Right lobe of liver (tissue), 6 donors: ENCODE measurements around the gene DDX47. TPM values are rescaled to one million over a fixed set of nuclear protein-coding genes. Genes with fewer than 3 reads are reported as not detected.

Source experiments
- ATAC-seq, 4 donors: fragments of 200-7000 bp; cut with Tn5 transposase; one replicate each; pipeline ENCODE4 v1.9.1; 2020; ENCODE audit warnings: mild to moderate bottlenecking in 4 of 4, moderate library complexity in 4 of 4
- DNase-seq, 3 donors: peaks; one replicate each; pipeline ENCODE4 v3.0.0-alpha.2; 2020
- H3K27ac ChIP-seq, 3 donors: fragments of 200-600 bp; one replicate each; pipeline ENCODE4 v1.8.0; 2022
- H3K27me3 ChIP-seq, 2 donors: fragments of 200-600 bp; one replicate each; pipeline ENCODE4 v1.8.0; 2022
- H3K36me3 ChIP-seq, 4 donors: fragments of 200-600 bp; sonication (generic) in 1 of 4; one replicate each; pipeline versions ENCODE4 v1.5.1 to v1.8.0; 2017 to 2022; ENCODE audit warnings: control low read depth in 1 of 4
- H3K4me1 ChIP-seq, 4 donors: fragments of 200-600 bp; sonication (generic) in 1 of 4; one replicate each; pipeline versions ENCODE4 v1.5.1 to v1.8.0; 2017 to 2022; ENCODE audit warnings: control low read depth in 1 of 4
- H3K4me3 ChIP-seq, 3 donors: fragments of 200-600 bp; one replicate each; pipeline ENCODE4 v1.8.0; 2022
- H3K9me3 ChIP-seq, 4 donors: fragments of 200-600 bp; sonication (generic) in 1 of 4; one replicate each; pipeline versions ENCODE4 v1.5.1 to v1.8.0; 2017 to 2022; ENCODE audit warnings: control low read depth in 1 of 4
- CTCF ChIP-seq, 4 donors: fragments of 200-600 bp in 3 of 4; fragments of 450-650 bp in 1 of 4; IDR thresholded peaks; one replicate each; pipeline versions ENCODE4 v1.5.1 to v1.8.0; 2016 to 2022; ENCODE audit warnings: antibody characterized with exemption in 4 of 4, mild to moderate bottlenecking in 2 of 4
- POLR2A ChIP-seq: fragments of 450-650 bp; IDR thresholded peaks from one replicate; pipeline ENCODE4 v1.6.1; 2017; ENCODE audit warnings: antibody characterized with exemption, mild to moderate bottlenecking
- WGBS: methylation state at CpG from one replicate; pipeline ENCODE4 v1.1.6; 2018; ENCODE audit warnings: low coverage, low lambda C conversion rate; ENCODE audit not compliant: insufficient coverage; ENCODE audit errors: missing lambda C conversion rate; 5-methylcytosine and 5-hydroxymethylcytosine counted together
- intact Hi-C, 2 donors: fragments of 100-400 bp; cut with DNase I; formaldehyde crosslinking; loops; one replicate each; pipeline versions ENCODE4 v1.11.2 to v1.14.1; 2022
- total RNA-seq, 6 experiments: library from RNA; depleted of rRNA in 2 of 6; stranded (reverse); fragments of >200 nt in 2 of 6; fragmentation: NEBNext Ultra II Directional in 3 of 6; extraction: Animal tissue kit (Norgen Biotek cat#: 25700) in 3 of 6; gene quantifications; one replicate each; pipeline versions ENCODE4 v1.1.0 to v1.2.4, GENCODE V29; 2016 to 2023
- donor health status: DM: no; HTN: yes; CAD: no.
- donor health status: DM: no; HTN: no; CAD: no.
- donor health status: DM: no; HTN: no; CAD: no.
- donor health status: DM: no; HTN: yes; CAD: no.
- donor health status: DM: no; HTN: yes; CAD: no.

The DDX47 gene
- total RNA-seq, 6 experiments from 2014 or later = 23.8 to 30.2 (median 25.3) TPM

- Histone ChIP-seq H3K27ac (no peak overlapping the region), H3K36me3 (no peaks in the 10 kb centered on the region), H3K4me3 (no peak overlapping the region), H3K4me1 (peaks cover 0 to 6% (median 4%) of the 10 kb centered on the region in 4 donors), H3K9me3 (no peaks in the 10 kb centered on the region), H3K27me3 (no peaks in the 10 kb centered on the region)
- intact Hi-C loops = no loop called here
- WGBS = 96% methylated on average over 5 of the region's 6 CpGs
- TF ChIP-seq POLR2A (no peak), CTCF (IDR thresholded peaks at IDR 0.05) (no peak)
- ATAC-seq (no peak), DNase-seq (no peak)
These were observed 20.7 kb upstream of the DDX47 start for GRCh38 chr12:12792421-12792820.

- Histone ChIP-seq H3K27ac (no peak overlapping the region), H3K27me3 (no peaks in the 10 kb centered on the region), H3K36me3 (no peaks in the 10 kb centered on the region), H3K9me3 (no peaks in the 10 kb centered on the region), H3K4me1 (no peaks in the 10 kb centered on the region), H3K4me3 (no peak overlapping the region)
- TF ChIP-seq POLR2A (no peak), CTCF (IDR thresholded peaks at IDR 0.05) (no peak)
- intact Hi-C loops = no loop called here
- DNase-seq = no peak
- ATAC-seq = no peak
- 40% methylated on average over 1 of the region's 2 CpGs for WGBS
These were observed 18.5 kb upstream of the DDX47 start for GRCh38 chr12:12794686-12795085.

DNA sequence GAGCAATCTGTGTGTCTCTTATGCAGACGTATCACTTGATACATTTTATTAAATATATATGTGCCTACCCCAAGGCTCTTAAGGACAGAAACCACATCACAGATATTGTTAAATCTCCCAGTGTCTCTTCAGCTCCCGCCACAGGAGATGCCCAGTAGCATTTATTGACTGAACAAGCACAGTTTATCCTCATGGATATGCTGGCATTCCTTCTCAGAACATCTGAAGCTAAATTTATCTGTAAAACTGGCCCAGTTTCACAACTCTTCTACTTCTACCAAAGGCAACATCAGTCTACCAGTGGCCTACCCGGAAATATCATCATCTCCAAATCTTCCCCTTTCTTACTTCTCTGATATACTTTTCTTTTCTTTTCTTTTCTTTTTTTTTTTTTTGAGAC, 17.0 kb upstream of the DDX47 start:
- intact Hi-C loops = no loop called here

GRCh38 chr12:12796928-12797793, 16.0 kb upstream of the DDX47 start:
- ATAC-seq = no peak
- no peaks in the 10 kb centered on the region for H3K9me3 ChIP-seq
- H3K36me3 ChIP-seq = no peaks in the 10 kb centered on the region
- intact Hi-C loops = no loop called here
- DNase-seq = no peak
- no peak overlapping the region for H3K4me3 ChIP-seq
- whole genome bisulfite sequencing = 89% methylated on average over 9 of the region's 9 CpGs
- H3K27ac ChIP-seq = no peak overlapping the region
- H3K27me3 ChIP-seq = no peaks in the 10 kb centered on the region
- H3K4me1 ChIP-seq = no peaks in the 10 kb centered on the region
- TF ChIP-seq POLR2A (no peak), CTCF (IDR thresholded peaks at IDR 0.05) (no peak)

More for the DNA sequence above, 17.0 kb upstream of the DDX47 start:
- Histone ChIP-seq H3K9me3 (no peaks in the 10 kb centered on the region), H3K27ac (no peak overlapping the region), H3K4me1 (no peaks in the 10 kb centered on the region), H3K27me3 (no peaks in the 10 kb centered on the region), H3K4me3 (no peak overlapping the region), H3K36me3 (no peaks in the 10 kb centered on the region)
- WGBS = 63% methylated on average over 3 of the region's 3 CpGs
- TF ChIP-seq CTCF (IDR thresholded peaks at IDR 0.05) = no peak
- no peak for TF ChIP-seq POLR2A
- ATAC-seq (no peak), DNase-seq (no peak)
